ENCODE results near the gene TGM1. TPM values are rescaled to one million over a fixed set of nuclear protein-coding genes. Genes with fewer than 3 reads are reported as not detected.

The TGM1 gene
- total and polyA plus RNA-seq, 7 donors, result 0.33 to 2.7 (median 0.89) TPM; not detected in 1

DNA sequence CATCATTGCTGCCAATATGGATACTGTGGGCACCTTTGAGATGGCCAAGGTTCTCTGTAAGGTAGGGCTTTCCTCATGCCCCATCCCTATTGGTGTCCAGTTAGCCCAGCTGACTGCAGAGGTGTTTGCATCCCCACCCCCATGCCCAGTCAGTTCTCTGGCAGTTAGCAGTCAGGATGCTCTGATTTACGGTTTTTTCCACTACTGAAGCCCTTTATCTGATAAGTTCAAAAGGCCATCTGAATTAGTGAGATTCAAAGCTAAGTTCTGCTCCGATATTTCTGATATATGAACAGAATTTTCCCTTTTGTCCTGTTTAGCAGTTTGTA is 29.5 kb downstream of the TGM1 start:
- Histone ChIP-seq H3K27ac (peak overlapping the region; percentile 82 to 93 (median 89)), H3K36me3 (peaks cover 14 to 42% (median 22%) of the 10 kb centered on the region in 4 donors)
- intact Hi-C loops (cut with DNase I), result loop anchor here (5.0 kb wide), 1 partner anchor 86 kb away; the partner anchor contains the start of genes PSME2 and RNF31

DNA sequence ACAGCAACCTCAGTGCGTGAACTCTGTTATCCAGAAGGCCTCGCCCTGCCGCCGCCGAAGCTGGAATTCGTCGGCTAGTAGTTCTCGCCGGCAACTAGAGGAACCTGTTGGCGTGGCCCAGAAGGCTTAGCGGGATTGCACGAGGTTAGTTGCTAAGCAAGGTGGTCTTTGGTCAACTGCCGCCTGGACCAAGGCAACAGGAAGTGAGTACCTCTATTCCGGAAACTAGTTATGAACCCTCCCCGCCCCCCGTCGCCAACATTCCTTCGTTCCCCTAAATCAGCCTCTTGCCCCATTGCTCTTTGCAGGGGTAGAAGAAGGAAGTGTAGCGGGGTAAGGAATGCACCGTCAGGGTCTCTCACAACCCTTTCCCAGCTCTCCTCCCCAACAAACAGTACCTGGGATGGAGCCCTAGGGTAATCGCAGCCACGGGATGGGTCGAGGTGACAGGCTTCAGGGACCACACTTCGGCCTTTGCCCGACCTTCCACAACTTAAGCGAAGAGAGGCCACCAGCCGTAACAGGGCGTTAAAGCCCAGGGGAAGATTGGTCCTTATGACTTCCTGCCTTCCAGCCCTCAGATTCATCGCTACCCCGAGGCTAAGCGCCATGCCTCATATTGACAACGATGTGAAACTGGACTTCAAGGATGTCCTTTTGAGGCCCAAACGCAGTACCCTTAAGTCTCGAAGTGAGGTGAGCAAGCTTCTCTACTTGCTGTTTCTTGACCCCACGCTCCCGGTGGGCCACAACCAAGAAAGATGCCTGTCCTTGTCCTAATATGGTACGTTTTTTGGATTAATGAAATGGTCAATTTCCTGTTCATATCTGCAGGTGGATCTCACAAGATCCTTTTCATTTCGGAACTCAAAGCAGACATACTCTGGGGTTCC is 30.1 kb downstream of the TGM1 start, which contains the start of gene GMPR2:
TSS of gene GMPR2 (plus strand) at position 285 of the 893 bp plus-strand sequence. CDS start at position 610, 325 bp downstream.
- TF ChIP-seq POLR2AphosphoS5 (IDR thresholded peaks at IDR 0.05), result peak; percentile 23 to 43 (median 34)
- no peak for TF ChIP-seq EP300 (IDR thresholded peaks at IDR 0.05)
- TF ChIP-seq, protein P1, sequence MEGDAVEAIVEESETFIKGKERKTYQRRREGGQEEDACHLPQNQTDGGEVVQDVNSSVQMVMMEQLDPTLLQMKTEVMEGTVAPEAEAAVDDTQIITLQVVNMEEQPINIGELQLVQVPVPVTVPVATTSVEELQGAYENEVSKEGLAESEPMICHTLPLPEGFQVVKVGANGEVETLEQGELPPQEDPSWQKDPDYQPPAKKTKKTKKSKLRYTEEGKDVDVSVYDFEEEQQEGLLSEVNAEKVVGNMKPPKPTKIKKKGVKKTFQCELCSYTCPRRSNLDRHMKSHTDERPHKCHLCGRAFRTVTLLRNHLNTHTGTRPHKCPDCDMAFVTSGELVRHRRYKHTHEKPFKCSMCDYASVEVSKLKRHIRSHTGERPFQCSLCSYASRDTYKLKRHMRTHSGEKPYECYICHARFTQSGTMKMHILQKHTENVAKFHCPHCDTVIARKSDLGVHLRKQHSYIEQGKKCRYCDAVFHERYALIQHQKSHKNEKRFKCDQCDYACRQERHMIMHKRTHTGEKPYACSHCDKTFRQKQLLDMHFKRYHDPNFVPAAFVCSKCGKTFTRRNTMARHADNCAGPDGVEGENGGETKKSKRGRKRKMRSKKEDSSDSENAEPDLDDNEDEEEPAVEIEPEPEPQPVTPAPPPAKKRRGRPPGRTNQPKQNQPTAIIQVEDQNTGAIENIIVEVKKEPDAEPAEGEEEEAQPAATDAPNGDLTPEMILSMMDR (IDR thresholded peaks at IDR 0.05), result no peak
- no peak for TF ChIP-seq POLR2A (IDR thresholded peaks at IDR 0.05)
- intact Hi-C loops (cut with DNase I), result loop anchor here (5.0 kb wide), 1 partner anchor 86 kb away; the partner anchor contains the start of genes PSME2 and RNF31
- H3K4me1 ChIP-seq, result peaks cover 0 to 32% (median 30%) of the 10 kb centered on the region in 4 donors
- H3K9me3 ChIP-seq, result no peaks in the 10 kb centered on the region
- H3K36me3 ChIP-seq, result peaks cover 13 to 41% (median 19%) of the 10 kb centered on the region in 4 donors
- H3K4me3 ChIP-seq, result peak within 1 kb of the TSS; percentile 68 to 91 (median 88)
- H3K27ac ChIP-seq, result peak within 1 kb of the TSS; percentile 82 to 93 (median 89)
- no peaks in the 10 kb centered on the region for H3K27me3 ChIP-seq
- WGBS, 2 donors, result 5% methylated on average over 38 of the region's 38 CpGs
- no peak for DNase-seq

More for the DNA sequence above, 29.5 kb downstream of the TGM1 start:
- DNase-seq, result no peak
- H3K9me3 ChIP-seq, result no peaks in the 10 kb centered on the region
- H3K4me1 ChIP-seq, result peaks cover 0 to 32% (median 30%) of the 10 kb centered on the region in 4 donors
- no peaks in the 10 kb centered on the region for H3K27me3 ChIP-seq
- TF ChIP-seq EP300 (IDR thresholded peaks at IDR 0.05), result no peak
- TF ChIP-seq, protein P1 (IDR thresholded peaks at IDR 0.05), result no peak
- TF ChIP-seq POLR2AphosphoS5 (IDR thresholded peaks at IDR 0.05), result no peak
- no peak for TF ChIP-seq POLR2A (IDR thresholded peaks at IDR 0.05)
- peak overlapping the region; percentile 68 to 91 (median 88) for H3K4me3 ChIP-seq
- WGBS, 2 donors, result 68 to 84% methylated on average over 2 of the region's 2 CpGs

GRCh38 chr14:24232121-24232644 is 30.8 kb downstream of the TGM1 start, which contains the start of gene NEDD8:
Gene NEDD8, minus strand, starts transcription at chr14:24232367. Its CDS starts 100 bp downstream, at chr14:24232267.
- peaks cover 7 to 41% (median 14%) of the 10 kb centered on the region in 4 donors for H3K36me3 ChIP-seq
- WGBS, 2 donors, result 0% methylated on average over 30 of the region's 30 CpGs
- peak; percentile 98 for DNase-seq
- H3K4me1 ChIP-seq, result peaks cover 0 to 32% (median 30%) of the 10 kb centered on the region in 4 donors
- peak within 1 kb of the TSS; percentile 68 to 91 (median 88) for H3K4me3 ChIP-seq
- intact Hi-C loops (cut with DNase I), result loop anchor here (5.0 kb wide), 1 partner anchor 85 kb away; the partner anchor contains the start of genes PSME2 and RNF31
- no peaks in the 10 kb centered on the region for H3K27me3 ChIP-seq
- no peaks in the 10 kb centered on the region for H3K9me3 ChIP-seq
- TF ChIP-seq POLR2AphosphoS5 (IDR thresholded peaks at IDR 0.05) (peak; percentile 78 to 93 (median 87)), POLR2A (IDR thresholded peaks at IDR 0.05) (peak; percentile 51 to 77), EP300 (IDR thresholded peaks at IDR 0.05) (no peak)
- TF ChIP-seq, protein P1 (IDR thresholded peaks at IDR 0.05), result no peak
- peak within 1 kb of the TSS; percentile 82 to 93 (median 89) for H3K27ac ChIP-seq

GRCh38 chr14:24231263-24232120 is 31.5 kb downstream of the TGM1 start:
- DNase-seq, result no peak
- 10 to 12% methylated on average over 23 of the region's 23 CpGs for WGBS, 2 donors
- peaks cover under 1 to 36% (median 8%) of the 10 kb centered on the region in 4 donors for H3K36me3 ChIP-seq
- H3K27me3 ChIP-seq, result no peaks in the 10 kb centered on the region
- intact Hi-C loops (cut with DNase I), result loop anchor here (5.0 kb wide), 1 partner anchor 84 kb away; the partner anchor contains the start of genes PSME2 and RNF31
- peak overlapping the region; percentile 82 to 93 (median 89) for H3K27ac ChIP-seq
- H3K9me3 ChIP-seq, result no peaks in the 10 kb centered on the region
- TF ChIP-seq POLR2A (IDR thresholded peaks at IDR 0.05) (no peak), EP300 (IDR thresholded peaks at IDR 0.05) (no peak), POLR2AphosphoS5 (IDR thresholded peaks at IDR 0.05) (no peak)
- TF ChIP-seq, protein P1 (IDR thresholded peaks at IDR 0.05), result no peak
- peak overlapping the region; percentile 68 to 91 (median 88) for H3K4me3 ChIP-seq
- H3K4me1 ChIP-seq, result peaks cover 0 to 32% (median 30%) of the 10 kb centered on the region in 4 donors

Measured in sigmoid colon (tissue), 7 donors.